IMR-90 (cell line): Measurements from ENCODE around the gene SFXN3. TPM values are rescaled to one million over a fixed set of nuclear protein-coding genes. Genes with fewer than 3 reads are reported as not detected.

Experiments used
- ATAC-seq: fragments of 200-7000 bp; cut with Tn5 transposase; 2 replicates; pipeline ENCODE4 v1.9.1; 2020; ENCODE audit warnings: low read depth, mild to moderate bottlenecking, moderate library complexity
- BruUV-seq: library from RNA; stranded (reverse); fragments of 400-500 nt; replicated peaks from 2 replicates; lab custom pipeline; 2021; lab: Mats Ljungman, UMichigan
- CTCF ChIA-PET: fragments of 300-600 bp; formaldehyde crosslinking; extraction: SDS; loops from one replicate; lab custom pipeline; 2021; ENCODE audit warnings: antibody characterized with exemption; lab: Yijun Ruan, JAX
- POLR2A ChIA-PET: fragments of 300-600 bp; sonication (Branson Sonifier 250); formaldehyde crosslinking; loops from one replicate; lab custom pipeline; 2022; ENCODE audit warnings: antibody characterized with exemption; ENCODE audit not compliant: unreplicated experiment; lab: Charles Lee
- DNase-seq: peaks from one replicate; pipeline ENCODE4 v3.0.0; 2013
- H2AFZ ChIP-seq: replicated peaks from 2 replicates; pipeline ENCODE3; 2013; ENCODE audit warnings: low read length, mild to moderate bottlenecking; ENCODE audit not compliant: poor library complexity
- H2AK5ac ChIP-seq: 2 replicates; pipeline ENCODE4 v1.6.1; 2013; ENCODE audit warnings: low read depth, low read length, inconsistent platforms
- H2AK9ac ChIP-seq: replicated peaks from 2 replicates; pipeline ENCODE3; 2013; ENCODE audit warnings: mild to moderate bottlenecking, low read depth, low read length, moderate library complexity; ENCODE audit not compliant: poor library complexity
- H2BK120ac ChIP-seq: 2 replicates; pipeline ENCODE4 v1.6.1; 2013; ENCODE audit warnings: low read depth, low read length, inconsistent platforms
- H2BK15ac ChIP-seq: 3 replicates; pipeline ENCODE4 v1.6.1; 2013; ENCODE audit warnings: low read depth, low read length, inconsistent platforms
- H2BK20ac ChIP-seq: 2 replicates; pipeline ENCODE4 v1.6.1; 2013; ENCODE audit warnings: low read depth, mild to moderate bottlenecking, inconsistent platforms, low read length, moderate library complexity
- H2BK5ac ChIP-seq: 2 replicates; pipeline ENCODE4 v1.6.1; 2013; ENCODE audit warnings: mild to moderate bottlenecking, low read depth, low read length, inconsistent platforms; ENCODE audit not compliant: poor library complexity, severe bottlenecking
- H3K14ac ChIP-seq: replicated peaks from 2 replicates; pipeline ENCODE4 v1.6.1; 2013; ENCODE audit warnings: low read depth, low read length, inconsistent platforms
- H3K18ac ChIP-seq: 2 replicates; pipeline ENCODE4 v1.6.1; 2013; ENCODE audit warnings: low read depth, low read length, control low read depth
- H3K23ac ChIP-seq: 2 replicates; pipeline ENCODE4 v1.6.1; 2013; ENCODE audit warnings: low read depth, low read length, inconsistent platforms
- H3K27ac ChIP-seq: 2 replicates; pipeline ENCODE4 v1.5.1; 2013; ENCODE audit warnings: mild to moderate bottlenecking, control low read depth, low read length; ENCODE audit not compliant: insufficient read depth
- H3K27me3 ChIP-seq: 2 replicates; pipeline ENCODE4 v1.6.1; 2013; ENCODE audit warnings: low read length; ENCODE audit not compliant: control insufficient read depth, insufficient read depth
- H3K36me3 ChIP-seq: 2 replicates; pipeline ENCODE4 v1.6.1; 2013; ENCODE audit warnings: low read length, mixed read lengths; ENCODE audit not compliant: control insufficient read depth, insufficient read depth
- H3K4ac ChIP-seq: 2 replicates; pipeline ENCODE4 v1.6.1; 2013; ENCODE audit warnings: low read depth, low read length, inconsistent platforms
- H3K4me1 ChIP-seq: 2 replicates; pipeline ENCODE4 v1.6.1; 2013; ENCODE audit warnings: low read length, mixed read lengths; ENCODE audit not compliant: control insufficient read depth, insufficient read depth
- H3K4me2 ChIP-seq: 2 replicates; pipeline ENCODE4 v1.6.1; 2013; ENCODE audit warnings: low read depth, mild to moderate bottlenecking, control low read depth, low read length, moderate library complexity
- H3K4me3 ChIP-seq: 2 replicates; pipeline ENCODE4 v1.5.1; 2013; ENCODE audit warnings: low read depth, mild to moderate bottlenecking, control low read depth, low read length, moderate library complexity; ENCODE audit not compliant: insufficient read depth
- H3K56ac ChIP-seq: 2 replicates; pipeline ENCODE4 v1.6.1; 2013; ENCODE audit warnings: low read length, inconsistent platforms; ENCODE audit not compliant: insufficient read depth; ENCODE audit errors: extremely low read depth
- H3K79me1 ChIP-seq, 2 experiments: 2 replicates each; pipeline ENCODE4 v1.6.1; 2013; ENCODE audit warnings: low read length in 2 of 2, inconsistent platforms in 1 of 2, low read depth in 1 of 2
- H3K9ac ChIP-seq: 2 replicates; pipeline ENCODE4 v1.6.1; 2013; ENCODE audit warnings: low read depth, low read length, control low read depth
- H3K9me1 ChIP-seq: 2 replicates; pipeline ENCODE4 v1.6.1; 2013; ENCODE audit warnings: low read length, inconsistent platforms; ENCODE audit not compliant: insufficient read depth
- H3K9me3 ChIP-seq: 2 replicates; pipeline ENCODE4 v1.6.1; 2013; ENCODE audit warnings: low read length; ENCODE audit not compliant: control insufficient read depth, insufficient read depth
- H4K20me1 ChIP-seq: 2 replicates; pipeline ENCODE4 v1.6.1; 2013; ENCODE audit warnings: low read length, inconsistent platforms; ENCODE audit not compliant: insufficient read depth
- H4K5ac ChIP-seq: 2 replicates; pipeline ENCODE4 v1.6.1; 2013; ENCODE audit warnings: mild to moderate bottlenecking, low read depth, low read length, control low read depth
- H4K8ac ChIP-seq, 2 experiments: 2 replicates each; pipeline ENCODE4 v1.6.1; 2013; ENCODE audit warnings: low read depth in 2 of 2, low read length in 2 of 2, control low read depth in 1 of 2, inconsistent platforms in 1 of 2
- H4K91ac ChIP-seq: 2 replicates; pipeline ENCODE4 v1.6.1; 2013; ENCODE audit warnings: low read depth, low read length, inconsistent platforms; ENCODE audit not compliant: insufficient read depth
- BHLHE40 ChIP-seq: fragments of 150-350 bp; IDR thresholded peaks from 2 replicates; pipeline ENCODE4 v1.6.1; 2016; ENCODE audit warnings: mild to moderate bottlenecking, low read depth, low read length
- RFX5 ChIP-seq: IDR thresholded peaks from 2 replicates; pipeline ENCODE4 v1.8.0; 2012; ENCODE audit warnings: low read depth, mild to moderate bottlenecking, low read length, moderate library complexity
- USF2 ChIP-seq: fragments of 150-350 bp; IDR thresholded peaks from 2 replicates; pipeline ENCODE4 v1.6.1; 2017; ENCODE audit warnings: mild to moderate bottlenecking, antibody characterized with exemption, low read length, low read depth
- WGBS, 2 experiments: methylation state at CpG; one replicate each; pipeline versions ENCODE4 v1.1.5 to v1.1.7; 2013; ENCODE audit warnings: missing lambda C conversion rate in 2 of 2; ENCODE audit not compliant: insufficient read length in 1 of 2; ENCODE audit errors: extremely low coverage in 2 of 2; 5-methylcytosine and 5-hydroxymethylcytosine counted together
- dilution Hi-C: fragments of 300-500 bp; cut with HindIII; formaldehyde crosslinking; loops from one replicate; pipeline ENCODE4 v1.14.3; 2018; ENCODE audit warnings: low sequenced_read_pairs; ENCODE audit not compliant: unreplicated experiment
- in situ Hi-C: fragments of 300-500 bp; cut with MboI; formaldehyde crosslinking; loops from 3 replicates; pipeline ENCODE4 v1.14.3; 2019; ENCODE audit warnings: low sequenced_read_pairs, inconsistent platforms, mixed read lengths
- intact Hi-C: fragments of 100-400 bp; cut with micrococcal nuclease; formaldehyde crosslinking; loops from 2 replicates; pipeline ENCODE4 v1.10.0; 2022
- polyA plus RNA-seq, 3 experiments: library from polyadenylated mRNA; depleted of rRNA; stranded (reverse); fragments of >200 nt; gene quantifications; 2 replicates each; pipeline ENCODE4 v1.2.3, GENCODE V29; 2012; ENCODE audit warnings: low replicate concordance in 1 of 3
- total RNA-seq: library from RNA; depleted of rRNA; stranded (reverse); fragments of >200 nt; gene quantifications from 2 replicates; pipeline ENCODE4 v1.2.3, GENCODE V29; 2012

Gene SFXN3
- total and polyA plus RNA-seq, 2 of the 4 experiments (the other 2 are of a cell fraction), result 64.7 to 77.2 TPM

GRCh38 chr10:101035916-101036702 lies 5.1 kb downstream of the SFXN3 start:
- peaks cover 2% of the 10 kb centered on the region for H3K4me1 ChIP-seq
- H2BK15ac ChIP-seq, result no peak overlapping the region
- 84% methylated on average over 4 of the region's 10 CpGs; no CpG with 5 or more reads in 1 of the 2 experiments for WGBS, 2 experiments
- peaks cover 2% of the 10 kb centered on the region; the same call in 1 of the 2 replicates for H3K9me1 ChIP-seq
- H3K23ac ChIP-seq, result no peak overlapping the region
- H4K5ac ChIP-seq, result no peak overlapping the region
- no peak overlapping the region for H3K4me3 ChIP-seq
- ChIA-PET POLR2A (no interaction called here), CTCF (no interaction called here)
- no peaks in the 10 kb centered on the region for H3K27me3 ChIP-seq
- no peak overlapping the region for H4K8ac ChIP-seq
- TF ChIP-seq RFX5 (no peak), BHLHE40 (no peak), USF2 (no peak)
- dilution Hi-C loops (no loop called here), intact Hi-C loops (no loop called here), in situ Hi-C loops (no loop called here)
- H3K4ac ChIP-seq, result no peak overlapping the region
- H2BK20ac ChIP-seq, result no peak overlapping the region
- no peak overlapping the region for H3K18ac ChIP-seq
- peaks cover 49% of the 10 kb centered on the region for H3K36me3 ChIP-seq
- H2BK120ac ChIP-seq, result no peak overlapping the region
- no peak overlapping the region for H2AK5ac ChIP-seq
- H3K56ac ChIP-seq, result no peak overlapping the region
- BruUV-seq, result no TSS peak
- no peak overlapping the region for H3K27ac ChIP-seq
- no peak overlapping the region for H2BK5ac ChIP-seq
- no peak overlapping the region for H3K9ac ChIP-seq
- ATAC-seq (no peak), DNase-seq (no peak)
- no peak overlapping the region for H3K4me2 ChIP-seq
- H4K91ac ChIP-seq, result no peak overlapping the region
- no peak overlapping the region for H2AK9ac ChIP-seq
- H3K79me1 ChIP-seq, result peaks cover 21 to 66% of the 10 kb centered on the region in 2 experiments; a peak in 3 of 4 replicates
- H3K14ac ChIP-seq, result no peak overlapping the region
- H2AFZ ChIP-seq, result no peak overlapping the region
- no peaks in the 10 kb centered on the region for H3K9me3 ChIP-seq
- peaks cover 36% of the 10 kb centered on the region for H4K20me1 ChIP-seq
